T-helper 2 cell (primary cell): ENCODE results near the gene FUT6.
"Not testable (repeated sequence)": the region's sequence is repeated elsewhere in the genome, so short reads cannot be mapped to it uniquely, and the experiment has no call there.

Source experiments
- DNase-seq, 5 experiments: peaks; one replicate each; pipeline versions ENCODE4 v3.0.0 to v3.0.0-alpha.2; 2012 to 2022

FUT6 gene

GRCh38 chr19:5857203-5858081, 17.9 kb upstream of the FUT6 start:
- DNase-seq = no peak

DNA sequence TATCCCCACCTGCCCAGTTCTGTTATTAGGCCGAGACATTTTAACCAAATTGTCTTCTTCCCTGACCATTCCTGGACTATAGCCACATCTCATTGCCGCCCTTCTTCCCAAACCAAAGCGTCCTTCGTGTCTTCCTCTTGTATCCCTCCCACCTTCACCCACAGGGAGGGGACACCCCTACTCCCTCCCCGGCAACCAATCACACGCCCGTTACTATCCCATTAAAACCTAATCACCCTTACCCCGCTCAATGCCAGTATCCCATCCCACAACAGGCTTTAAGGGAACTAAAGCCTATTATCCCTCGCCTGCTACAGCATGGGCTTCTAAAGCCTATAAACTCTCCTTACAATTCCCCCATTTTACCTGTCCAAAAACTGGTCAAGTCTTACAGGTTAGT, 15.6 kb upstream of the FUT6 start:
- not testable (repeated sequence) for DNase-seq

- DNase-seq = not testable (repeated sequence)
These were observed 14.6 kb upstream of the FUT6 start for GRCh38 chr19:5854121-5854520.

DNA sequence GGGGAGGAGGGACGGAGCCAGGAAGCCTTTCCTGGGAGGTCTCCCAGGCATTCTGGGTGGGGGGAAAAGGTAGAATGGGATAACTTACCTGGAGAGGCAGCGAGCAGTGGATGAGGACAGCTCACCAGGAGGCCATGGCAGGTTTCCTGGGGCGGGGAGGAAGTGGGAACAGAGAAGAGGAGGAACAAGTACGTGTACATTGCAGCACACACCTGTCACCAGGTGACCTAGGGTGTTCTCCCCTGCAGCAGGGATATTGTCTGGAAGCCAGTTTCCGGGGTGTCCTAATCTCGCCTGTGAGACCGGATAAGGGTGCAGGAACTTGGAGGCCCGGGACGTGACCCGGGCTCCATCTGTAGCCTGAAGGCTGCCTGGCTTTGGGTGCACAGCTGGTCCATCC, 11.8 kb upstream of the FUT6 start, which contains the start of gene FUT3:
TSS of gene FUT3 (minus strand) at position 148 of the 400 bp plus-strand sequence.
- no peak for DNase-seq

DNA sequence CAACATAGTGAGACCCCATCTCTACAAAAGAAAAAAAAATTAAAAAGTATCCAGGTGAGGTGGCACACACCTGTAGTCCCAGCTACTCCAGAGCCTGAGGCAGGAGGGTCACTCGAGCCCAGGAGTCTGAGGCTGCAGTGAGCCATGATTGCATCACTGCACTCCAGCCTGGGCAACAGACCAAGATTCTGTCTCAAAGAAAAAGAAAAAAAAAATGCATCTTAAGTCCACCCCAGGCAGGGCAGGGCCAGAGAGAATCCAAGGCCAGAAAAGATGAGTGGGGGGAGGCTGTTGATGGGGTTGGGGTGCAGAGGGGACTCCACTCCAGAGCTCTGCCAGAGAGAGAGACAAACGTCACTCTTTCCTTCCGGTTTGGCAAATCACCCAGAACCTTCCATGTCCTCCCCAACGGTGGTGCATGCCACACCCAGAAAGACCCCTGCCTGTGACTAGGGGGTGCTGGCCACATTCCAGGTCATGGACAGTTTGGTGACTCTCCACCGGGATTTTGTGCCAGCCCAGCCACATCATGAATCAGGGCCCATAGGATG, 11.3 kb upstream of the FUT6 start:
- DNase-seq = no peak

DNA sequence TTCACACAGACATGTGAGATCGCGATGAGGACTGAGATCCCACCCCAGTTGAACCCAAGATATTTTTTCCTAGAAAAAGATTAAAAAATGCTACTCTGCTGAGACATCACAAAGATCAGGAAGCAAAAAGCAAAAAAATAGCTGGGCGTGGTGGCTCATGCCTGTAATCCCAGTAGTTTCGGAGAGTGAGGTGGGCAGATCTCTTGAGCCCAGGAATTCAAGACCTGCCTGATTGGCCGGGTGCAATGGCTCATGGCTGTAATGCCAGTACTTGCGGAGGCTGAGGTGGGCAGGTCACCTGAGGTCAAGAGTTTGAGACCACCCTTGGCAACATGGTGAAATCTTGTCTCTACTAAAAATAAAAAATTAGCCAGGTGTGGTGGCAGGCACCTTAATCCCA, 10.7 kb upstream of the FUT6 start:
- no peak for DNase-seq

DNA sequence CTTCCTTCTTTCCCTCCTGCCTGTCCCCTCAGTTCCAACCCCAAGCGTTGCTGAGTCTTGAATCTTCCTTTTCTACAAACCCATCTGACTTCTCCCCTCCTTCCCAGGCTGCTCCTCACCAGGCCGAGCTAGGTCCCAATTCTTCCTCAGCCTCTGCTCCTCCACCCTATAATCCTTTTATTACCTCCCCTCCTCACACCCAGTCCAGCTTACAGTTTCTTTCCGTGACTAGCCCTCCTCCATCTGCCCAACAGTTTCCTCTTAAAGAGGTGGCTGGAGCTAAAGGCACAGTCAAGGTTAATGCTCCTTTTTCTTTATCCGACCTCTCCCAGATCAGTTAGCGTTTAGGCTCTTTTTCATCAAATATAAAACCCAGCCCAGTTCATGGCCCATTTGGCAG, 9.1 kb upstream of the FUT6 start:
- DNase-seq = not testable (repeated sequence)

GRCh38 chr19:5847846-5848245, 8.3 kb upstream of the FUT6 start:
- DNase-seq = not testable (repeated sequence)

DNA sequence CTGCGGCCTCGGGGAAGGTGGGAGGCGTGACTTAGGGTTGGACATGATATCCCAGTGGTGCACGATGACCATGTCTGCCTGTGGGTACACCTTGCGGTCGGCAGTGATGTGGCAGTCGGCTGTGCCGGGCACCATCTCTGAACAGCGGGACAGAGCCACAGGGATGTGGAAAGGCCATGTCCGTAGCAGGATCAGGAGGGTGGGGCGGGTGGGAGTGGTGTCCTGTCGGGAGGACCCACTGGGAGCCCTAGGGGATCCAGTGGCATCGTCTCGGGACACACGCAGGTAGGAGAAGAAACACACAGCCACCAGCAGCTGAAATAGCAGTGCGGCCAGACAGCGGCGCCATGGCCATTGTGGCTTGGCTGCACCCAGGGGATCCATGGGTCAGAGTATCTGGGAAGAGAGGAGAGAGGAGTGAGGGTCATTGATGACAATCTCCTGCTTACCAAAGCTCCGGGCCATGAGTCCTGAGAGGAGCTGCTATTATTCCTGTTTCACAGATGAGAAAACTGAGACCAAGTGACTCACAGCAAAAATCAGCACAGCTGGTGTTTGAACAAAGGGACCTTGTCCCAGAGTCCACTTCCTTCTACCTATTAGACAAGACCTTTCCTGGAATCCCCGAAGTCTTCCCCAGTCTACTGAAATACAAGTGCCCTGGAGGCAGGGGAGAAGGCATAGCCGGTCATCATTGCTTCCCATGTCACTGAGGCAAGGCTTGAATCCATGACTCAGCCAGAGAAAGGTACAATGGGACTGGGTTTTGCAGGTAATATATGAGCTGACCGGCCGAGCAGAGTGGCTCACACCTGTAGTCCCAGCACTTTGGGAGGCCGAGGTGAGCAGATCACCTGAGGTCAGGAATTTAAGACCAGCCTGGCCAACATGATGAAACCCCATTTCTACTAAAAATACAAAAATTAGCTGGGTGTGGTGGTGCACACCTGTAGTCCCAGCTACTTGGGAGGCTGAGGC, 5.2 kb upstream of the FUT6 start:
- DNase-seq = no peak

GRCh38 chr19:5843295-5843927, 3.9 kb upstream of the FUT6 start:
- no peak for DNase-seq

DNA sequence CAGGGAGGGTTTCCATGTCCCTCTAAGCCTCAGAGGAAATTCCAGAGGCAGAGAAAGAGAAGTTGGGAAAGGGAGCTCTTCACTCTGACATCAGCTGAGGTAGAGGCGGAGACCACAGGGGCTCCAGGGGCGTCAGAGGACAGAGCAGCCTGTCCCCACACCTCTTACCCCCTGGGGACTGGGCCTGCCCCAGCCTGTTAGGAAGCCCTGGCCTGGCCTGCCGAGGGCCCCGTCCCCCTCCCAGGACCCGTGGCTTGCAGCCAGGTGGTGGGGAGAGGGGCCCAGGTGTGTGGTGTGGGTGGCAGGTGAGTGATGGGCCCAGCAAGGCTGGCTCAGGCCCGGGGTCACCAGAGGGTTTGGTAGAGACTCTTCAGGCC, 2.2 kb upstream of the FUT6 start:
- not testable (repeated sequence) for DNase-seq

DNA sequence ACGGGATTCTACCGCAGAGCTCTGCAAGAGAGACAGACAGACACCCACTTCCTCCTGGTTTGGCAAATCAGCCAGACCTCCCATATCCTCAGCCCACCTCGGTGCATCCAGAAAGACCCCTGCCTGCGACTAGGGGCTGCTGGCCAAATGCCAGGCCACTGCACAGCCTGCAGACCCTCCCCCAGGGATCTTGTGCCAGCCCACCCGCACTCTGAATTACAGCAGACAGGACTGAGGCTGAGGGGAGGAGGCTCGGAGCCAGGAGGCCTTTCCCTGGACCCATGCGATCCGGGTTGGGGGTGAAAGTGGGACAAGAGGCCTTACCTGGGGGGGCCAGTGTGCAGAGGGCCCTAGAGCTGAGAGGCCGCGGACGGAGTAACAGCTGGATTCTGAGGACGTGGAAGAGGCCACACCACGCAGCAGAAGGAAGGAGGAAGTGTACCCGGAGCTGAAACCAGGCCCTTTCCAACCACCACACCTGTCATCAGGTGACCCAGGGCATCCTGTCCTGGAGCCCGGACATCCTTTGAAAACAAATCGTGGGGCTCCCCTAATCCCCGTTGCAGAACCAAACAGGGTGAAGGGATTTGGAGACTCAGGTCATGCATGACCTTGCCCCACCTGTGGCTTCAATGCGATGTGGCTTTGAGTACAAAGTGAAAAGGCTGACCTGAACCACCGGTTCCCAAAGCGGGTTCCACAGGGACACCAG, 993 bp downstream of the FUT6 start:
- DNase-seq = no peak

DNA sequence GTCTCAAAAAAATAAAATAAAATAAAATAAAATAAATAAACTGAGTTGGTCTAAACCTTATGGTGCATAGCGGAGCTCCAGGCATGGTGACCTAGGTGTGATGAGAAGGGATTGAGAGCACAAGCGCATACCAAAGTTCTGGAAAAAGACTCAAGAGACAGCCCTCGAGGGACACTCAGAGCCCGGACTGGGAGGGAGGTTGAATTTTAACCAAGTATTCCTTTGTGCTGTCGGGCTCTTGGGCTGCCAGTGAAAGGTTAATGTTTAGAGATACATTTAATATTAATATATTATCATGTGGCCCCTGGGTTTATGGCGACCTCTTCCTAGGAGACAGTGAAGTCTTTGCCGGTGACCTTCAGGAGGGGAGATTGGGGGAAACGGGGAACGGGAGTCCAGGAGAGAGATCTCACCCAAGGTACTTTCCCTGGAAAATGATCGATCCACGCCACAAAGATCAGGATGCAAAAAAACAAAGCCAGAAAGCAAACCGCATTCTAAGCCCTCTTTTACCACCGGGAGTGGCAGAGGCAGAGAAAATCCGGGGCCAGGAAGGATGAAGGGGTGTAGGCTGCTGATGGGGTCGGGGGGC, 1.6 kb downstream of the FUT6 start:
- no peak for DNase-seq

GRCh38 chr19:5832527-5833216, 6.8 kb downstream of the FUT6 start:
- DNase-seq = no peak

DNA sequence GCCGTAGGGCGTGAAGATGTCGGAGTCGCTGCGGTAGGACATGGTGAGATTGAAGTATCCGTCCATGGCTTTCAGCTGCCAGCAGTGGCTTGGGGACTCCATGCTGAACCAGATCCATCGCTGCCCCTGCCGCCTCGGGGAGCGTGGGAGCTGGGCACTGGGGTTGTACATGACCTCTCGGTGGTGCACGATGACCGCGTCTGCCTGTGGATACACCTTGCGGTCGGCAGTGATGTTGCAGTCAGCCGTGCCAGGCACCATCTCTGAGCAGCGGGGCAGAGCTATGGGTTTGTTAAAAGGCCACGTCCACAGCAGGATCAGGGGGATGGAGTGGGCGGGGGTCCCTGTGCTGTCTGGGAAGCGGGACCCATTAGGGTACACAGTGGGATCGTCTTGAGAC, 7.4 kb downstream of the FUT6 start:
- DNase-seq = no peak

DNA sequence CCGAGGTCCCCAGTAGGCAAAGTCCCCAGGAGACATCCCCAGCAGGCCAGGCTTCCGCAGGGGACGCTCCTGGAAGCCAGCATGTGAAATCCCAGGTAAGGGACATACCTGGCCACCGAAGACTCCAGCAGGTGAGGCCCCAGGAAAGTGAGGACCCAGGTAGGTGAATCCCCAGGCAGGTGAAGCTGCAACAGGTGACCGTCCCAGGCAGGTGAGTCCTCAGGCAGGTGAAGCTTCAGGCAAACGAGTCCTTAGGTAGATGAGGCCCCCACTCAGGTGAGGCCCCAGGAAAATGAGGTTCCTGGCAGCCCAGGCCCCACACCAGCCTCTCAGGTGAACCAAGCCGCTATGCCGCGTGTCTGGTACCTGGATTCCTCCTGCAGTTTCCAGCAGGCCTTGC, 8.3 kb downstream of the FUT6 start:
- DNase-seq = no peak

- DNase-seq = no peak
These were observed 9.8 kb downstream of the FUT6 start for GRCh38 chr19:5829567-5830310.

DNA sequence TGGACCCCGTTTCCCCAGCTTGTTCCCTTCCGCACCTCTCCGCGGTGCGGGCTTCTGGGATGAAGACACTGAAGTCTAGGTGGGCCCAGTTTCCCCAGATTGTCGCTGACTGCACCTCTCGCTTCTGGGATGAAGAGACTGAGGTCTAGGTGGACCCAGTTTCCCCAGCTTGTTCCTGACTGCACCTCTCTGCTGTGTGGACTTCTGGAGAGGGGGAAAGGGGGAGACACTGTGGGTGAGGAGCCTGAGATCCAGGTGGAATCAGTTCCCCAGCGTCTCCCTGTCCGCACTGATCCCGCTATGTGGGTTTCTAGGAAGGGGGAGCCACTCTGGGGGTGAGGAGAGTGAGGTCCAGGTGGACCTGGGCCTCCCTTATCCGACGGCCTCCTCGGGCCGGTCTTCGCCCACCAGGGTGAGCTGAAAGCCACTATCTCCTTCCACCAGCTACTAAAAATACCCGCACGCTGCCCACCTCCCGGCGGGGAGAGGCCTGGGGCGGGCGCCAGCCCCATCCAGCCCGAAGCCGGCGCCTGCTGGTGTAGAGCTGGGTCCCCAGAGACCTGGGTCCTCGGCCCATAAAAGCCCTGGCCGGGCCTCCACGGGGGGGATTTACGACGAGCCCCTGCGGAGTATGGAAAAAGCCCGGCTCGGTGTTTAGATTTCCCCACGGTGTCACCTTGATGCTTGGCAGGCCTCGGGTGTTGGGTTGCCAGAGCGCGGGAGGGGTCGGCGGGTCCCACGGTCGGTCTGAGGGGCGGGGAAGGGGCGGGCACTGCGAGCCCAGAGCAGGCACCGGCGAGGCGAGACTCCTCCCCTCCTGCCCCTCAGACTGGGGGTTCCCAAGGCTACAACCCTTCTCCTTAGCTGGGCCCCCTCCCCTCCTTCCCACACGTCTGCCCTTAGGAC, 10.6 kb downstream of the FUT6 start:
- DNase-seq = peak in 1 of 5 experiments; percentile 34
